NCI-H1694 (cell line): ENCODE data around the gene FANCM.

ENCODE experiments used
- DNase-seq: peaks from one replicate; lab custom pipeline; 2025; lab: John Stamatoyannopoulos, UW

Gene FANCM, protein sequence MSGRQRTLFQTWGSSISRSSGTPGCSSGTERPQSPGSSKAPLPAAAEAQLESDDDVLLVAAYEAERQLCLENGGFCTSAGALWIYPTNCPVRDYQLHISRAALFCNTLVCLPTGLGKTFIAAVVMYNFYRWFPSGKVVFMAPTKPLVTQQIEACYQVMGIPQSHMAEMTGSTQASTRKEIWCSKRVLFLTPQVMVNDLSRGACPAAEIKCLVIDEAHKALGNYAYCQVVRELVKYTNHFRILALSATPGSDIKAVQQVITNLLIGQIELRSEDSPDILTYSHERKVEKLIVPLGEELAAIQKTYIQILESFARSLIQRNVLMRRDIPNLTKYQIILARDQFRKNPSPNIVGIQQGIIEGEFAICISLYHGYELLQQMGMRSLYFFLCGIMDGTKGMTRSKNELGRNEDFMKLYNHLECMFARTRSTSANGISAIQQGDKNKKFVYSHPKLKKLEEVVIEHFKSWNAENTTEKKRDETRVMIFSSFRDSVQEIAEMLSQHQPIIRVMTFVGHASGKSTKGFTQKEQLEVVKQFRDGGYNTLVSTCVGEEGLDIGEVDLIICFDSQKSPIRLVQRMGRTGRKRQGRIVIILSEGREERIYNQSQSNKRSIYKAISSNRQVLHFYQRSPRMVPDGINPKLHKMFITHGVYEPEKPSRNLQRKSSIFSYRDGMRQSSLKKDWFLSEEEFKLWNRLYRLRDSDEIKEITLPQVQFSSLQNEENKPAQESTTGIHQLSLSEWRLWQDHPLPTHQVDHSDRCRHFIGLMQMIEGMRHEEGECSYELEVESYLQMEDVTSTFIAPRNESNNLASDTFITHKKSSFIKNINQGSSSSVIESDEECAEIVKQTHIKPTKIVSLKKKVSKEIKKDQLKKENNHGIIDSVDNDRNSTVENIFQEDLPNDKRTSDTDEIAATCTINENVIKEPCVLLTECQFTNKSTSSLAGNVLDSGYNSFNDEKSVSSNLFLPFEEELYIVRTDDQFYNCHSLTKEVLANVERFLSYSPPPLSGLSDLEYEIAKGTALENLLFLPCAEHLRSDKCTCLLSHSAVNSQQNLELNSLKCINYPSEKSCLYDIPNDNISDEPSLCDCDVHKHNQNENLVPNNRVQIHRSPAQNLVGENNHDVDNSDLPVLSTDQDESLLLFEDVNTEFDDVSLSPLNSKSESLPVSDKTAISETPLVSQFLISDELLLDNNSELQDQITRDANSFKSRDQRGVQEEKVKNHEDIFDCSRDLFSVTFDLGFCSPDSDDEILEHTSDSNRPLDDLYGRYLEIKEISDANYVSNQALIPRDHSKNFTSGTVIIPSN (N-terminal part only)

DNA sequence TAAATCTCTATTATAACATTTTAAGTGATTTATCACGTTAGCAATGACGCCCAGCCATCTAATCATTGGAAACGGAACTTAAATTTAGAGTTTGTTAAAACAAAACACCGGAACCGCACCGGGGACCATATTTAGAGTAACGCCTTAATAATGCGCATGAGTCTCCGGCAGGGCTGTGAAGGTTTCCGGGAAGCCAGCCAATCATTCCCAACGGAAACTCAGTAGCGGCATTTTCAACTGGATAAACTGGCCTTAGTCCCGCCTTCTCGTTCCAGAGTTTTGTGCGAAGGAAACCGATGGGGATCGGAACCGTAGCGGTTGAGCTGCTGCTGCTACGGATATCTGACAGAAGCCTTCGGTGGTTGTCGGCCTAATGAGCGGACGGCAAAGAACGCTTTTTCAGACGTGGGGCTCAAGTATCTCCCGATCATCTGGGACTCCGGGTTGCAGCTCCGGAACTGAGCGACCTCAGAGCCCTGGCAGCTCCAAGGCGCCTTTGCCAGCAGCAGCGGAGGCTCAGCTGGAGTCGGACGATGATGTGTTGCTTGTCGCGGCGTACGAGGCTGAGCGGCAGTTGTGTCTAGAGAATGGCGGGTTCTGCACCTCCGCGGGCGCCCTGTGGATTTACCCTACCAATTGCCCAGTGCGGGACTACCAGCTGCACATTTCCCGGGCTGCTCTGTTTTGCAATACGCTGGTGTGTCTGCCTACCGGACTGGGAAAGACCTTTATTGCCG is at the start of gene FANCM:
Gene FANCM (plus strand): TSS at position 272 of the 737 bp plus-strand sequence. CDS start 102 bp downstream, at position 374.
- peak; percentile 99 for DNase-seq

DNA sequence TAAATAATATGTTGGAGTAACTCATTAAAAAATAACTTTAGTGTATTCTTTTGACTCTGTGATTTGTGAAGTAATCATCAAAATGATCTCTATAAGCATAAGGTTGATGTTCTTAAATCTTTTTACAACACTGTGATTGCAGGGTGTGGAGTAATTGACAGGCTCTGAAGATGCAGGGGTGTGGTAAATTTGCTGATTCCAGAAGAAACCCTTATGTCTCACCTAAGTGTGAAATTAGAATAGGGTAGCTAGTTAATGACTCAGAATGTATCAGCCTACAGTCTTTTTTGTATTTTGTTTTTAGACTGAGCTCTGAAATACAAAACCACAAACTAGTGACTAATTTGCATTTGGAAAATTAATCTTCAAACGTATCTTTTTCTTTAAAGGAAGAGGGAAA is 45.9 kb upstream of the FANCM start:
- DNase-seq: no peak

DNA sequence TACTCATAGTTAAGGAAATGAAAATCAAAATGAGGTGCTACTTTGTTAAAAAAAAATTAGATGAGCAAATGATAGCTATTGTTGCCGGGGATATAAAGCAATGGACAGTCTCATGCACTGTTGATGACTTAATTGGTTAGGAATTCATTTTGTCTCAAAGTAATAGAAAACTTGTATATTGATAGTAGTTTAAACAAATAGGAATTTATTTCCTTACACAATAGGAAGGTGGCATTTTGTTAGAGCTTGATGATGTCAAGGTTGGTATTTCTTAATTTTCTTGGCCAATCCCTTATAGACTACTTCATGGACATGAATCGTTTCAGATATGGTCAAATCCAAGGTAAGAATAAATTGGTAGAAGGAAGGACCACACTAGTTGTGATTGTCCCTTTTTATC is 44.0 kb upstream of the FANCM start:
- DNase-seq: no peak

DNA sequence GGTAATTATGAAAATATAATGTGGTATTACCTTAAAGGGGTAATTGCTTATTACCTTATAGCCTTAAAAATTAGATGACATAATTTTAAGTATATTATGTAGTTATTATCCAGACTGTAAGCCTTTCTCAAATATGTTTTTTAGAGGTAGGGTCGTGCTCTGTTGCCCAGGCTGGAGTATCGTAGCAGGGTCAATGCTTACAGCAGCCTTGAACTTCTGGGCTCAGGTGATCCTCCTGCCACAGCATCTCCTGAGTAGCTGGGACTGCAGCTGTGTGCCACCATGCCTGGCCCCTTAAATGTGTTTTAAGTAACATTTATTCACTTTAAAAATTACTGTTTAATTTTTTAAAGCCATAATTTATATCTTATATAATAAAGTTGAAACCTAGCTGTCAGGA is 41.5 kb upstream of the FANCM start:
- DNase-seq: no peak

DNA sequence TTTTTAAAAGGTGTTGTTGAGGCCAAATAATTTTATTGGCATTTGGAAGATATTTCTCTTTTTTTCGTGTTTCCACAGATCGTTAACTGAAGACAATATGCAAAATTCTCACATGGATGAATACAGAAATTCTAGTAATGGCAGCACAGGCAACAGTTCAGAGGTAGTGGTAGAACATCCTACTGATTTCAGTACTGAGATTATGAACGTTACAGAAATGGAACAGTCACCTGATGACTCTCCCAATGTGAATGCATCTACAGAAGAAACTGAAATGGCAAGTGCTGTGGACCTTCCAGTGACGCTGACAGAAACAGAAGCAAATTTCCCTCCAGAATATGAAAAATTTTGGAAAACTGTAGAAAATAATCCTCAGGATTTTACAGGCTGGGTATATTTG is 40.6 kb upstream of the FANCM start:
- no peak for DNase-seq

DNA sequence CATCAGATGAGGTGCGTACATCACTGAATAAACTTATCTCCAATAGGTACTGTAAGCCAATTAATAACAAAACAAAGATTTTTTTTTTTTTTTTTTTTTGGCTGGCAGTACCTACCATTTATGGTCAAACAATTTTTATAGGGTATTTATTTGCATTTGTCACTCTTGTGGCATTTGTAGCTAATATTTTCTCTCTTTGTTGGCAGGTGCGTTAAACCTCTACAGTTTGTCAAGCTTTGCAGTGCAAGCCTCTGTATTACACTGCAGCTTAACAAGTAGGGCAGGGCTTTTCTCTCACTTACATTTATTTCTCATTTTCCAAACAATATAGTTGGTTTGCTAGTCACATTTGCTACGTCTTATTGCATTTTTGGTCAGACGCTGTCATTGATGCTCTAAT is 39.5 kb upstream of the FANCM start:
- DNase-seq: no peak

DNA sequence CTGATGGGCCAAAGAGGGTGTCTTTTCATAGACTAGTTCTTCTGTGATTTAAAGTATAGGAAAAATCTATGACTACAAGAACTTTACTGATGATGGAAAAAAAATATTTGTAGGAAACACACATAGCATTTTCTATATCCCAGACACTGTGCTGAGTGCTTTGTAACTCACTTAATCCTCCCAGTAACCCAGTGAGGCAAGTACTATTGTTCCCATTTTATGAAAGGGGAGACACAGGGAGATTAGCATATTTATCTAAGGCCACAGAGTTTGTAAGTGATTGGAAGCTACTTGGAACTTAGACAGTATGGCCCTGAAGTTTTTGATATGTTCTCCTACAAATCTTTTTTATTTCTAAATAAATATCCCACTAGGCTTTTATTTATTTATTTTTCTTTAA is 31.9 kb upstream of the FANCM start:
- DNase-seq: no peak

DNA sequence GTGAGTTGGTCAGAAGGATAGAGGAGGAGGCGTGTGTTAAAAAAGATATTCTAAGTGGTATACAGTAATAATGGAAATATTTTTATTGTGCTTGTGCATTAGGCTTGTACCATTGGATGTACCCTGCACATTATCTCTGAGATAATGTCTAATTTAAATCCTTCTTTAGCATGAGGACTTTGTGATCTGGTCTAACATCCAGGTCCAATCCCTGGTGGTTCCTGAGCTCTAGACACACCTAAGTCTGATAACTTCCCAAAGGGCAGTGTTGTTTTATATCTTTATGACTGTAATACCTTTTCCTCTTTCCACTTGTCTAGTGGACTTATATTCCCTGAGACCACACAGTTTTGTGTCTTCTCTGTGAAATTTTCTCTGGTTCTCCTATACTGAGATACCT is 31.2 kb upstream of the FANCM start:
- DNase-seq: no peak

DNA sequence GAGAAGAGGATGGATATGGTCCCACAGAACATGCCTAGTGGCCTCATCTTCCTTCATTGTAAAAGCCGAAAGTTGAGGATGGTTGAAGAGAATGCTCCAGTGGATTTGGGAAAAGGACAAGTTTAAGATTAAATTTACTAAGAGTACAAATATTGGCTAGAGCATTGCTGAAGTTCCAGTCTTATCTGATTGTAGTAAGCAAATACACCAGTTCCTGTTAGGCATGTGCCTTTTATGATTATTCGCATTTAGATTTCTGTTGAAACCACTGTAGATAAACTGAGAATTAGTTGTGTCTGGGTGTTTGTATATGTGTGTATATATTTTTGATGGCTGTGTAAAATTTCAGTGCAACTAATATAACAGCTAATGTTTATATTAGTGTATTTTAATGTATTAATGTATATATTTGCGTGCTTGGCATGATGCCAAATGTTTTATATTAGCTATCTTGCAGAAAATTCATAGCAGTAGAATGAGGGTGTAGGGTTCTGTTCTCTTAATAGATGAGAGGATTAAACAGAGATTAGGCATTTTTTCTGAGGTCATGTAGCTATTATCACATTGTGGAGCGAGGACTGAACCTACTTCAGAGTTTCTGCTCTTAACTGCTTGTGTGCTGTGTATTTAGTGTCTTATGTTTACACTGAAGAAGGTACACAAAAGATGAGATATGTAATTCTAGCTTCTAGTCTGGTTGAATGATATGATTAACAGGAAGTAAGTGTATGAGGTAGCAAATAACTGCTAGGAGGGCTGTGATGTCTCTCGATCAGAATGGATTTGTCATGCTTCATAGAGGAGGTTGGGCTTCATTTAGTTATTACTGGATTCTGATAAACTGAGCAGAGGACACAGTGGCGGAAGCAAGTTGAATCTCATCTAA is 22.6 kb upstream of the FANCM start:
- DNase-seq: no peak

DNA sequence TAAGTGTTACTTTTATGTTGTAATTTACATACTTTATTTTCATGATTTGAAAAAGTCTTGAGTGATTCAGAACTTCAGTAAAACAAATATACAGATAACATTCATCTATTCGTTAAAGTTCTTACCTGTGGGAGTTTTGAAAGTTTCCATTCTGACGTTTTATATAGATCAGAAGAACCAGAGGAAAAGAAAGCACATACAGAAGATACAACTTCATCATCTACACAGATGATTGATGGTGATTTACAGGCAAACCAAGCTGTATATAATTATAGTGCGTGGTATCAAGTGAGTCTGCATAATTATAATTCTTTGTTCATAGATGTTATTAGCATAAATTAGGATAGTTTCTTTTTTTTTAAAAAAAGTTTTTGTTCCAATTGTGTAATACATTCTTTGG is 21.4 kb upstream of the FANCM start:
- DNase-seq: no peak

DNA sequence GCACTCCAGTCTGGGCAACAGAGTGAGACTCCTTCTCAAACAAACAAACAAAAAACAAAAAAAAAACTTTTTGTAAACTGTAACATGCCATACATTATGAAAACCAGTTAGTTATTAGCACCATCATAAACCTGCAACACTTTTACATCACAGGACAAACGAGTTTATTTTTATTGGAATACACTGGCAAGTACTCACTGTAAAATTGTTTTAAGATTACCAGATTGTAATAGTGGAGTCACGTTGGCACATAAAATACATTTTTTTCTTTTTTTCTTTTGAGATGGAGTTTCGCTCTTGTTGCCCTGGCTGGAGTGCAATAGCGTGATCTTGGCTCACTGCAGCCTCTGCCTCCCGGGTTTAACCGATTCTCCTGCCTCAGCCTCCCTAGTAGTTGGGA is 17.1 kb upstream of the FANCM start:
- no peak for DNase-seq

DNA sequence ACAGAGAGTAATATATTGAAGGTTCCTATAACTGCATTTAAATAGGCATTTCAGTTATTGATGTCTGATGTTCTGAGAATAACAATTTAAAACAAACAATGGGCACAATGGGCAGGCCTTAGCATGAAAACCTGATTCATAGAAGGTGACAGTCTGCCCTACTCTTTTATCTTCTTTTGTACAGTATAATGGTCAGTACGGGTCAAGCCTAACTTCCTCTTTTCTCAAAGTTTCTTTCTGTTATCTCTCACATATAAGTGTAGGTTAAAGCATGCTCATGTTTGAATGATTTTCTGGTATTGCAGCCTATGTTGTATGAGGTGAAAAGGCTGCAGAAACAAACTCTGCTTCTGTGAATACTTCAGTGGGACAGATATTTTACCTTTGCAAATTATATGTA is 15.6 kb upstream of the FANCM start:
- no peak for DNase-seq

DNA sequence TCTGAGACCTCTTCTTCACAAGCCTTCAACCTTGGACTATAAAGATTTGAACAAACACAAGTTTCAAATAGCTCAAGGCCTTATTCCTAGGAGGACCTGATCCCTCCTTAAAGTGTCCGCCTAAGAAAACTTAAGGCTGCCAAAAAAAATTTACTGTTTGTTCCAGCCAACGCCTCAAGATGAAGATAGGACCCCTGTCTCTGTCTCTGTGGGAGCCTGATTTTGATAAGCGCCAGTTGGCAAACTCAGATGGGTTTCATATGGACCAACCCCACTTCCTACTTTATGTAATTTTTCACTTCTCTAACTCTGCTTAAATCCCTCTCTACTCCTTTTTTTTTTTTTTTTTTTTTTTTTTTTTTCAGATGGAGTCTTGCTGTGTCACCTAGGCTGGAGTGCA is 12.5 kb upstream of the FANCM start:
- no peak for DNase-seq

DNA sequence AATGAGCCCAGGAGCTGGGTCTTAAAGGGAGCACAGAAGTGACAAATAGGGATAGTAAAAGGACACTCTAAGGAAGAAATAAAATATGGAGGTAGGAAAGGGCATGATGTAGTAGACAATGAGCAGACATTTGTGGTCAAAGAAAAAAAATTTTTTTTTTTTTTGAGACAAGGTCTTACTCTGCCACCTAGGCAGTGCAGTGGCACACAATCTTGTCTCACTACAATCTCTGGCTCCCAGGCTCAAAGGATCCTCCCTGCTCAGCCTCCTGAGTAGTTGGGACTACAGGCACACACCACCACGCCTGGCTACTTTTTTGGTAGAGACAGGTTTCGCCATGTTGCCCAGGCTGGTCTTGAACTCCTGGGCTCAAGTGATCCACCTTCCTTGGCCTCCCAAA is 10.0 kb upstream of the FANCM start:
- DNase-seq: no peak

DNA sequence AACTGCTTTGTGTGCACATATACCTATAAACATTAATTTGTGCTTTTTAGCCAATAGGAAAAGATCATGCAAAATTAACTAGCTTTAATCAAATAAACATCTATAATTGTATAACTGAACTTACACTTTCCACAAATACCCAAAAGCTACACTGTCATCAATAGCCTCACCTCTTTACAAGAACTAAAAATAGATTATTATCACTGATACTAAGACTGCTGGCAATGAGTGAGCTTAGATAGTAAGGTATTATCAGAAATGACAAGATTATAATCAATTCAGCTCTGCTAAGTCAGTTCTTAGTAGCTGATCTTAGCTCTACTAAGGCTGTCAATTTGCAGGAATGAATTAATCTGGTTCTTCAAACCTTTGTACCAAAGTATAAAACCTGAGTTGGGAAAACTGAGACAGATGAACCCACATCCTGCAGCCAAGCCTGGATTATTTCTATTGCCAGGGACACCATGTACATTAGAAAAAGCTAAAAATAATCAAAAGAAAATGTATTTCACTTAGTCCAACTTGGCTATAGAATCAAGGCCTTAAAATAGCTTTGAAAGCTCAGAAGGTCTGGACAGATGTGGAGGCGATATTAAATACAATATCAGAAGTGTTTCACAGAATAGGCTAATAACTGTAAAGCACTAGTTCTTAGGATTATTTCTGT is 6.6 kb upstream of the FANCM start:
- DNase-seq: no peak

DNA sequence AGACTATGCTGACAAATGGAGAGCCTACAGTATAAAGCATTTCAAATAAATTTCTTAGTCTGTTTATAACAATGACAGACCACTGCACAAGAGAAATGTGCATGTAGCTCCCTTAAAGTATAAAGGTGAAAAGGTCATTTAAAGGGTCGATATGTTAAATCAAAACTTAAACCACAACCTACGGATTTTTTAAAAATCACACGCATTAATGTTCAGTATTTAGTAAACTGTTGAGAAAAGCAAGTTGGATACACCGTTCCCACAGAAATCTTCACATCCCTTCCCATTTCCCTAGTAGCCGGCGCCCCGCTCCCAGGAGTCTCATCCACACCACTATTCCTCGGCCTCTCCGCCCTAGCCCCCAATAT is 2.1 kb upstream of the FANCM start:
- no peak for DNase-seq

DNA sequence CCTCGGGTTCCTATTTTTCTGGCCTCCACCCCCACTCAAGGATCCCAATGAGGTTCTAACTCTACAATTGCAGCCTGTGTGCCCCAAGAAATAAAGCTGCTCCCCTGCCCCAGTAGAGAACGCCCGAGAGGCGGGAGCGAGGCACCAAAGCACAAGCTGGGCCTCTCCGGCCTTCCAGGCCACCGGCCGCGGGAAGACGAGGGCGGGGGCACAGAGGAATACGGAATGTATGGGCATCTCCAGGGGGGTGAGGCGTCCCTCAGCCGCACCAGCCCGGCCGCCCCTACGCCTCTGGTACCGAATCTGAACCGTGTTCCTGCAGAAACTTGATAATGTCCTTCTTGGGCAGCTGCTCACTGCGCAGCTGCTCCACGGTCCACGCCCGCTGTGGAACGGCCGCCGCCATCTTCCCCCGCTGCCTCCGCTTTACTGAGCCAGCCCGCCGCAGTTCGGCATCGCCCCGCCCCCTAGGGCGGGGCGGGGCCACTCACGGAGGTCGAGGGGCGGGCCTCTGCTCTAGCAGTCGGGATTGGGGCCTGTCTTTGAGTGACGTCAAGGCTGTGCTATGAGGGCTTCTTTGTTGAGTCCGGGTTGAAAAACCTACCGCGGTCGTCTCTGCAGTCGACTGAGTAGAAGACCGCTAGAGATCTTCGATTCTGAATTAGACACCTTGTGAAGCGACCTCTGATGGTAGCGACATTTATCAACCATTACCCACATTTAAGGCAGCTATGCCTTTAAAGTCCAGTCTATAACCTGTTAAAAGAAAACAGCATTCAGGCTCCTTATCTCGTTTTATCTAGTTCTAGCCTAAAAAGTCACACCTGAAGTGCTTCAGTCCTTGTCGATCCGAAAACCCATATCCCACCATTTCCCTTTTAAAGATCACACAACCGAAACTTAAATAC is 1.4 kb upstream of the FANCM start, which contains the start of gene FKBP3:
Gene FKBP3 (minus strand): TSS at position 431 of the 908 bp plus-strand sequence. CDS start 25 bp downstream, at position 406.
- peak; percentile 98 for DNase-seq

DNA sequence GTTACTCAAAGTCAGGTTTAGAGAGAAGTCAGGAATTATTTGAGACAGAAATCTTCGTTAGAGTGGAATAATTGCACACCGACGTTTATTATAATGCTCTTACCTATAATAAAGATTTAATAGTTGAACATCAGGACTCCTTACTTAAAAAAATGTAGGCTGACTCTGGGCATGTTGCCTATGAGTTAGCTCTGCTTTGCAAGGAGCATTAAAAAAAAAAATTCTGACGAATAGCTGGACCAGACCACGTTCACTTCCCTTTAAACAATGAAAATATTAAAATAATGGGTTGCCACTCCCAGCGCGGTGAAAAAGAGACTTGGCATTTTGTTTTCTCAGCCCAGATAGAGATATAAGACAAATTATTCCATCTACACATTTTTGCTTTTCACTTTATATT is 574 bp upstream of the FANCM start:
- DNase-seq: no peak

DNA sequence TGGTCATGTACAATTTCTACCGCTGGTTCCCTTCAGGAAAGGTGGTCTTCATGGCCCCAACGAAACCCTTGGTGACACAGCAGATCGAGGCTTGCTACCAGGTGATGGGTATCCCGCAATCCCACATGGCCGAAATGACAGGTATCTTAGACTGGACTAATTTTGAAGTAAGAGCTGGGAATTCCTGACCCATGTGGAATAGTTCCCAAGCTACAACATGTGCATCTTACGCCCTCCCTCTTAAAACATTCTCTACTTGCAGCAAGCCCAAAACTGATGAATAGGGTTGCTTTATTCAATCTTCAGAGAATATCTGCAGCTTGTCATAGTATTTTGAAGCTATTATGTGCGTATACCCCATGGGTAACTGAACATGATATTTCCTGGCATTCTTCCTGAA is 669 bp downstream of the FANCM start:
- DNase-seq: no peak
